Natural killer cell treated with Interleukin-12 subunit alpha and Interleukin-12 subunit beta and Interleukin-15 and Interleukin-18, amount 100 ng/mL, for 72 hours (primary cell): Measurements from ENCODE around the gene ZER1. TPM values are rescaled to one million over a fixed set of nuclear protein-coding genes. Genes with fewer than 3 reads are reported as not detected.

Source experiments
- ATAC-seq, 2 donors: fragments of 150-1000 bp; cut with Tn5 transposase in 1 of 2; sonication (Bioruptor Pico), chemical (Tn5 transposase) in 1 of 2; 2 replicates each; pipeline ENCODE4 v1.10.0; 2021
- DNase-seq: peaks from one replicate; pipeline ENCODE4 v3.0.0; 2022; ENCODE audit warnings: low spot score
- H3K27ac Mint-ChIP-seq, 2 donors: 1 replicate in 1 of 2; 2 replicates in 1 of 2; pipeline ENCODE4 v1.8.0; 2022; ENCODE audit warnings: mixed read lengths in 2 of 2, mild to moderate bottlenecking in 1 of 2, moderate library complexity in 1 of 2
- H3K27me3 Mint-ChIP-seq, 2 donors: 1 replicate in 1 of 2; 2 replicates in 1 of 2; pipeline ENCODE4 v1.8.0; 2022; ENCODE audit warnings: mixed read lengths in 2 of 2
- H3K36me3 Mint-ChIP-seq: one replicate; pipeline ENCODE4 v1.8.0; 2022; ENCODE audit warnings: mixed read lengths
- H3K4me1 Mint-ChIP-seq, 2 donors: 1 replicate in 1 of 2; 2 replicates in 1 of 2; pipeline ENCODE4 v1.8.0; 2022; ENCODE audit warnings: low read depth in 2 of 2, mixed read lengths in 2 of 2, mild to moderate bottlenecking in 1 of 2
- H3K4me3 Mint-ChIP-seq: one replicate; pipeline ENCODE4 v1.8.0; 2022; ENCODE audit warnings: mixed read lengths
- H3K9me3 Mint-ChIP-seq: 2 replicates; pipeline ENCODE4 v1.8.0; 2022; ENCODE audit warnings: mixed read lengths
- total RNA-seq, 2 donors: library from RNA; stranded (reverse); gene quantifications; one replicate each; pipeline ENCODE4 v1.2.3, GENCODE V29; 2022

ZER1 gene
- total RNA-seq, 2 donors from 2014 or later: 21.5 to 22.4 TPM

DNA sequence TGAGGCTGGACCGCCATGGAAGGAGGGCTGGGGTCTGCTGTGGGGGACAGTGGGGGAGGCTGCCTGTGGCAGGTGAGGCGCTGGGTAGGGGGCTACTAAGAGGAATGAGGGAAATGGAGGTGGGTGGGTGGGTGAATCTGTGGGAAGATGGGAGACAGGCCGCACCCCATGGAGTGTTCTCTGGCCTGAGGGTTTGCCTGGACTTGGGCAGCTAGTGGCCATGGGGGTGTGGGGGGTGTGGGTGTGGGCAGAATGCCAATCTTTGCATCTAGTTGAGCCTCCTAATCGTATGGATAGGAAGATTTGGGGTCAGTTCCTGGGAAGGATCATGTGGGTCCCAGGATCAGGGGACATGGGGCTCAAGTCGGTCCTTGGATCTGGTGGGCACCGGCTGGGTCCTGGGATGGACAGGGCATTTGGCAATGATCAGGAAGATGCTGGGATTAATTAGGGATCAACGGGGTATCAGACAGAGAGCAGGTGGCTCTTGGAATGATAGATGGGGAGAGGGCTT lies 48.3 kb downstream of the ZER1 start:
- Mint-ChIP-seq H3K4me3 (peak overlapping the region; percentile 95), H3K27ac (peak overlapping the region; percentile 75 to 89)

DNA sequence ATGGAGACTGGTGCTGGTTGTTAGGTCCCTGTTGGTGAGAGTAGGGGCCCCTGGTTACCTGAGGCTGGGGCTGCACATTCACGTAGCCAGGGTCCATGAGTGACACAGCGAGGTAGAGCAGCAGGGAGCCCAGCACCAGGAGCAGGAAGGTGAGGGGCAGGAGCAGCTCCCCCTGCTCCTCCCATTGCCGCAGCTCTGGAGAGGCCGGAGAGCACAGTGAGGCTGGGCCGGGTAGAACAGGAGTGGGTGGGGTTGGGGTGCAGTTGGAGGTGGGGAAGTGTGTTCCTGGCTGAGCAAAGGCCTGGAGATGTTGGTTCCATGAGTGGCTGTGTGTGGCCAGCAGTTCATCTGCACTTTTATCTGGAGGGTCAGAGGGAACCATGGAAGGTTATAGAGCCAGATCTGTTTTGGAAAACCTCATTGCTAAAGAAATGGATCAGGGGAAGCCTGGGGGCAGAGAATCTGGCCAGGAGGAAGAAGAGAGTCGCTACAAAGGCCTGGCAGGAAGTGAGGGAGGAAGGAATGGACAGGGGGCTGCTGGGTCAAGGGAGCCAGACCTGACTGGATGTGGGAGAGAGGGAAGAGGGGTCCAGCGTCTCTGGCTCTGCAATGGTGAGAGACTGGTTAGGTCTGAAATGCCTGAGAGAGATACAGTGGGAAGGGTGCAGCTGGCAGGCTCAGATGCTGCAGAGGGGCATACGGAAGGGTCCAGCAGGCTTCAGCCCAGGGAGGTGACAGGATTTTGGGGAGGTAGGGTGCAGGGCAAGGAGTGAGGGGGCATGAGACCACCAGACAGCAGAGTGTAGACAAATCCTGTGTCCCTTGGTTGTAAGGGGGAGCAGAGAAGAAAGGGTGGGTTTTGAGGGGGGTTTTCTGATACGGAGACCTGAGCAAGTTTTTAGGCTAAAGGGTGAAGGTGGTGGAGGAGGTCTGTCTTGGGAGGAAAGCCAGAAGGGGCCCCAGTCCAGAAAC lies 49.1 kb downstream of the ZER1 start:
- Mint-ChIP-seq H3K27ac (peak overlapping the region; percentile 75 to 89), H3K36me3 (no peaks in the 10 kb centered on the region), H3K4me3 (peak overlapping the region; percentile 95), H3K9me3 (no peaks in the 10 kb centered on the region), H3K27me3 (no peaks in the 10 kb centered on the region), H3K4me1 (peaks cover 32 to 35% of the 10 kb centered on the region in 2 donors)
- ATAC-seq (no peak), DNase-seq (no peak)

More for the DNA sequence above, 48.3 kb downstream of the ZER1 start:
- peaks cover 32 to 35% of the 10 kb centered on the region in 2 donors for H3K4me1 Mint-ChIP-seq
- ATAC-seq (no peak), DNase-seq (no peak)
- no peaks in the 10 kb centered on the region for H3K27me3 Mint-ChIP-seq
- no peaks in the 10 kb centered on the region for H3K36me3 Mint-ChIP-seq
- H3K9me3 Mint-ChIP-seq: no peaks in the 10 kb centered on the region

DNA sequence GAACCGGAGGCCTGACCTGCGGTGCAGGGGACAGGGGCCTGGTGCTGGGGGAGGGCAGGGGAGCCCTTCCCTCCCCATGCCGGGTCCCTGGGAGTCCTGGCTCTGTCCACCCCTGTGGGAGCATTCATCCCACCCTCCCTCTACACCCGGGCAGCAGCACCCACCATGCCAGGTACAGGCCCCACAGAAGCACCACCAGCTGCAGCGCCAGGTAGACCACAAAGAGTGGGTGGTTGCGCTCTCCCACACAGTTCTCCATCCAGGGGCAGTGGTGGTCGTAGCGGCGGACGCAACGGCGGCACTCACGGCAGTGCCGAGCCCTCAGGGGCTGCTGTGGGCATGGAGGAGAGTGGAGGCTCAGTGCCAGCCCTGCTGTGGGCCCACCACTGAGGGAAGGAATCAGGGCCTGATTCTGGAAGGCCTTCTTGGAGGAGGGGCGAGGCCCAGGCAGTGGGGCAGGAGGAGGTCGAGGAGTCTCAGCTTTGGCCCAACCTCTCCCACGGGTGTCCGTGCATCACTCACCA lies 50.2 kb downstream of the ZER1 start:
- Mint-ChIP-seq H3K4me1 (peaks cover 32 to 35% of the 10 kb centered on the region in 2 donors), H3K9me3 (no peaks in the 10 kb centered on the region), H3K4me3 (no peak overlapping the region), H3K27me3 (no peaks in the 10 kb centered on the region), H3K36me3 (no peaks in the 10 kb centered on the region), H3K27ac (no peak overlapping the region)
- no peak for ATAC-seq
- DNase-seq: no peak

DNA sequence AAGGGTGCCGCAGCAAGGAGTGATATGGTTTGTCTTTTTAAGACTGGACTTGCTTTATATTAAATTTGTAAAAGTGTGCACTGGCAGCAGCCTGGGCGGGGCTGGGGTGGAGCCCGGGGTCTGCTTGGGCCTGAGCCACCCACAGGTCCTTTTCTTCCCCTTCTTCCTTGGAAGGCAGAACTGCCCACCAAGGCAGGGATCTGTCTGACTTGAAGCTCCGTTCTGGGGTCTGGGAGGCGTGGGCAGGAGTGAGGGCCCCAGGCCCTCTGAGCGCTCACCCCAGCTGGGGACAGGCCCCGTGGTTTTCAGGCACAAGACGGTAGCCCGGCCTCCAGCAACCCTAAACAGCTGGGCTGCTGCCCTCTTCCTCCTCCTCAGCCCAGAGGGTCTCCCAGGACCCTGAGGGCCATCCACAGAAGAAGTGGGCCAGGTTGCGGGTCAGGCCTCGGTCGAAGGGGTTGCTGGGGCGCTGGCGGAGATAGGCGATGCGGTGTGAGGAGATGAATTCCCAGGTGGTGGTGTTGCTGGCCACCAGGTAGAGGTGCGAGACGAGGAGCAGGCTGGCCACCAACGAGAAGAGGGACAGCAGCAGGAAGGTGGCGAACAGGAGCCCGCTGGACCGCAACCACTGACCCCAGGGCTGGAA lies 50.8 kb downstream of the ZER1 start:
- DNase-seq (no peak), ATAC-seq (no peak)
- no peaks in the 10 kb centered on the region for H3K9me3 Mint-ChIP-seq
- no peaks in the 10 kb centered on the region for H3K36me3 Mint-ChIP-seq
- no peaks in the 10 kb centered on the region for H3K27me3 Mint-ChIP-seq
- H3K4me3 Mint-ChIP-seq: peak overlapping the region; percentile 22
- H3K4me1 Mint-ChIP-seq: peaks cover 30 to 32% of the 10 kb centered on the region in 2 donors
- no peak overlapping the region for H3K27ac Mint-ChIP-seq

DNA sequence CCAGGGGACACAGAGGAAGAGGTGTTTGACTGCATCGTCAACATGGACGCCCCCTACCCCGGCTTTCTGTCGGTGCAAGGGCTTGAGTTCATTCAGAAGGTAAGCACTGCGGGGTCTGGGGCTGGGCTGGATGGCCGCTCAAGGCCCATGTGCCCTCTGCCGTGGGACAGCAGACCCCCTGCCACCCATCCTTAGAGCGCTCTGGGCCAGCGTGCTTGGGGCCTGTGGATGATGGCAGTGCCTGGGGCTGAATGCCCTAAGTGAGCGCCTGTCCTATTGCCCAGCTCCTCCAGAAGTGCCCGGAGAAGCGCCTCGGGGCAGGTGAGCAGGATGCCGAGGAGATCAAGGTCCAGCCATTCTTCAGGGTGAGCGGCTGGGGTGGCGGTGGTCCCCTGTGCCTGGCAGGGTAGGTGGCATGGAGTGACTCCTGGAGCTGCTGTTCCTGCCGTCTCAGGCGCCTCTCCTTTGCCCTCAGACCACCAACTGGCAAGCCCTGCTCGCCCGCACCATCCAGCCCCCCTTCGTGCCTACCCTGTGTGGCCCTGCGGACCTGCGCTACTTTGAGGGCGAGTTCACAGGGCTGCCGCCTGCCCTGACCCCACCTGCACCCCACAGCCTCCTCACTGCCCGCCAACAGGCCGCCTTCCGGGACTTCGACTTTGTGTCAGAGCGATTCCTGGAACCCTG lies 51.7 kb downstream of the ZER1 start:
- DNase-seq: no peak
- Mint-ChIP-seq H3K36me3 (no peaks in the 10 kb centered on the region), H3K27ac (no peak overlapping the region), H3K27me3 (no peaks in the 10 kb centered on the region), H3K9me3 (no peaks in the 10 kb centered on the region), H3K4me3 (no peak overlapping the region), H3K4me1 (peaks cover 25% of the 10 kb centered on the region in 2 donors)
- ATAC-seq: no peak

DNA sequence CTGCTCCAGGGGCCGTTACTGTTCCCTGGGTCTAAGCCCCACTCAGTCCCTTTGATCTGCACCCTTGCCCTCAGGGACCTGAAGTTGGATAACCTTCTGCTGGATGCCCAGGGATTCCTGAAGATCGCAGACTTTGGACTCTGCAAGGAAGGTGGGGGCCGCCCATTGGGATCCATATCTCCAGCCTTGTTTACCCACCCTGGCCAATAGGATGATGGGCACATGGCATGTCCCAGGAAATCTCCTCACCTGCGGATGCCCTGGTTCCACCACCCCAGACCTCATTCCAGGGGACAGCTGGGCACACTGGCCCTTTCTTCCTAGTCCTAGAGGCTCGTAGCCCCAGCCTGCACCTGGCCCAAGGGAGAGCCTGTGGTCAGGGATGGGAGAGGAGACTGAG lies 53.3 kb downstream of the ZER1 start:
- Mint-ChIP-seq H3K4me1 (peaks cover 13 to 14% of the 10 kb centered on the region in 2 donors), H3K27me3 (no peaks in the 10 kb centered on the region), H3K4me3 (no peak overlapping the region), H3K9me3 (no peaks in the 10 kb centered on the region), H3K36me3 (no peaks in the 10 kb centered on the region), H3K27ac (no peak overlapping the region)
- no peak for ATAC-seq
- DNase-seq: no peak

DNA sequence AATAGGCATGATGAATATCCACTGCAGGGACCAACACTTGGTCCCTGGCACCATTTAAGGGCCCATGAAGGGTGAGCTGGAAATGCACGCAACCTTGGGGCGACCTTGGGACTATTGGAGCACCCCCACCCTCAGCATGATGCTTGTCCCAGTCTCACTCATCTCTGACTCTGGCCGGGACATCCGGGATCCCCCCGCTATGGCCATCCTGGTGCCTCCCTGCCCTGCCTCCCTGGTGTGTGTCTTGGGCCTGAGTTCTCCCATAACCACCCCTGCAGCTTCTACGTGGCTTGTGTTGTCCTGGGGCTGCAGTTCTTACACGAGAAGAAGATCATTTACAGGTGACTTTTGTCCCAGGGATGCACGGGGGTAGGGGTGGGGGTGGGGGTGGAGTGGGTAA lies 53.7 kb downstream of the ZER1 start:
- H3K27ac Mint-ChIP-seq: no peak overlapping the region
- H3K4me3 Mint-ChIP-seq: no peak overlapping the region
- DNase-seq (no peak), ATAC-seq (no peak)
- H3K36me3 Mint-ChIP-seq: no peaks in the 10 kb centered on the region
- no peaks in the 10 kb centered on the region for H3K27me3 Mint-ChIP-seq
- H3K9me3 Mint-ChIP-seq: no peaks in the 10 kb centered on the region
- H3K4me1 Mint-ChIP-seq: peaks cover 9 to 10% of the 10 kb centered on the region in 2 donors

DNA sequence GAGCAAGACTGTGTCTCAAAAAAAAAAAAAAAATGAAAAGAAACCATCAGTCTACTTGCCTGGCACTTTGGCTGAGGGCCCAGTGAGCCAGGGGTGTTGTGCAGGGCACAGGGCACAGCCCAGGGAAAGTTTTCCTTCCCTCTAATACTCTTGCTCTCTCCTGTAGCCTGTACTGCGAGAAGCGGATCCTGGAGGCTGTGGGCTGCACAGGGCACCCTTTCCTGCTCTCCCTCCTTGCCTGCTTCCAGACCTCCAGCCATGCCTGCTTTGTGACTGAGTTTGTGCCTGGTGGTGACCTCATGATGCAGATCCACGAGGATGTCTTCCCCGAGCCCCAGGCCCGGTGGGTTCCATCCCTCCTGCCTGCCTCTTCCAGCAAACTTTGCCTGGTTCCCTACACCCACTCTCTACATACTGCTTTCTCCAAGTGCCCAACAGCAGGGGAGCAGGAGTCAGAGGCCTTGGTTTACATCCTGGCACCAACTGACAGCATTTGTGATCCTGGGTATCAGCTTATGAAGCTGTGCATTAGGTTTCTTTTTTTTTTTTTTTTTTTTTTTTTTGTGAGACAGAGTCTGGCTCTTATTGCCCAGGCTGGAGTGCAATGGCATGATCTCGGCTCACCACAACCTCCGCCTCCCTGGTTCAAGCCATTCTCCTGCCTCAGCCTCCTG lies 55.0 kb downstream of the ZER1 start:
- Mint-ChIP-seq H3K27ac (no peak overlapping the region), H3K27me3 (no peaks in the 10 kb centered on the region), H3K36me3 (no peaks in the 10 kb centered on the region), H3K4me3 (no peak overlapping the region), H3K9me3 (no peaks in the 10 kb centered on the region), H3K4me1 (no peaks in the 10 kb centered on the region)
- ATAC-seq (no peak), DNase-seq (no peak)

DNA sequence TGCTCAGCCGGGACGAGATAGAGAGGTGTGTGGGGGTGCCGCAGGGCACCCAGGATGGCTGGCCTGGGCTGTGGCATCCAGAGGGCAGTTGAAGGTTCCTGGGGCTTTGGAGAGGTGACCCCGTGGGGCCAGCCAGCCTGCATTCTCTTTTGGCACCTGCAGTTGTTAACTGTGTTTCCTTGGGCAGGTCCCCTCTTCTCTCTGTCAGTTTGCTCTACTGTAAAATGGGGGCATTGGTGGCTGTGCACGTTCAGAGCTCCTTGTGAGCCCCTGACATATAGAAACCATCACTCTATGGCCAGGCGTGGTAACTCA lies 56.3 kb downstream of the ZER1 start:
- Mint-ChIP-seq H3K9me3 (no peaks in the 10 kb centered on the region), H3K27me3 (no peaks in the 10 kb centered on the region), H3K36me3 (no peaks in the 10 kb centered on the region), H3K4me3 (no peak overlapping the region), H3K27ac (no peak overlapping the region), H3K4me1 (no peaks in the 10 kb centered on the region)
- no peak for ATAC-seq
- no peak for DNase-seq

DNA sequence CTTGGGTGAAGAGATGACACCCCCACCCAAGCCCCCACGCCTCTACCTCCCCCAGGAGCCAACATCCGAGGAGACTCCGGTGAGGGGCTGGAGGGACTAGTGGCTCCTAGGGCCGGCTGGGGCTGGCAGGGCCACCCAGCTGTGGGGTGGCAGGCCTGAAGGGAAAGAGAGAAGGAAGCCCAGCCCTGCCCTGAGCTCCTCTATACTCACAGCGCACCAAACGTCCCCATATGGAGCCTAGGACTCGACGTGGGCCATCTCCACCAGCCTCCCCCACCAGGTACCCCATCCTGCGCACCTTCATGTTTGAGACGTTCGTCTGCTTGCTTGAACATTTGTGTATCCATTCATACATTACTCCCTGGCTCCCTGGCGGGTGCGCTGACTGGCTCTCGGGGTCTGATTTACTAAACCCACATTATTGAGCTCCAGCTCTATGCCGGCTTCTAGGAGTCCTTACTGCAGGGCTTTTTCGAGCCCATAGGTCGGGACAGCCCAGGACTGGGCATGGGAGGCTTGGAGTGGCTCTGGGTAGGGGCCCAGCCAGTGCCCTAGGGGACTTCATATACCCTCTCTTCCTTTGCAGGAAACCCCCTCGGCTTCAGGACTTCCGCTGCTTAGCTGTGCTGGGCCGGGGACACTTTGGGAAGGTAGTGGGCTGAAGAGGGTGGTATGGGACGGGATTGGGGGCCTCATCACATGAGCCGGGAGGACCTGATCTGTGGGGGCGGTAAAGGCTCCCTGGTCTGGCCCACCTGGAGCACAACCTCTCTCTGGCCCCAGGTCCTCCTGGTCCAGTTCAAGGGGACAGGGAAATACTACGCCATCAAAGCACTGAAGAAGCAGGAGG lies 56.9 kb downstream of the ZER1 start:
- no peaks in the 10 kb centered on the region for H3K9me3 Mint-ChIP-seq
- no peak overlapping the region for H3K4me3 Mint-ChIP-seq
- DNase-seq (no peak), ATAC-seq (peak in 1 of 2 donors; percentile 25)
- H3K27ac Mint-ChIP-seq: no peak overlapping the region
- H3K27me3 Mint-ChIP-seq: no peaks in the 10 kb centered on the region
- no peaks in the 10 kb centered on the region for H3K36me3 Mint-ChIP-seq
- no peaks in the 10 kb centered on the region for H3K4me1 Mint-ChIP-seq

DNA sequence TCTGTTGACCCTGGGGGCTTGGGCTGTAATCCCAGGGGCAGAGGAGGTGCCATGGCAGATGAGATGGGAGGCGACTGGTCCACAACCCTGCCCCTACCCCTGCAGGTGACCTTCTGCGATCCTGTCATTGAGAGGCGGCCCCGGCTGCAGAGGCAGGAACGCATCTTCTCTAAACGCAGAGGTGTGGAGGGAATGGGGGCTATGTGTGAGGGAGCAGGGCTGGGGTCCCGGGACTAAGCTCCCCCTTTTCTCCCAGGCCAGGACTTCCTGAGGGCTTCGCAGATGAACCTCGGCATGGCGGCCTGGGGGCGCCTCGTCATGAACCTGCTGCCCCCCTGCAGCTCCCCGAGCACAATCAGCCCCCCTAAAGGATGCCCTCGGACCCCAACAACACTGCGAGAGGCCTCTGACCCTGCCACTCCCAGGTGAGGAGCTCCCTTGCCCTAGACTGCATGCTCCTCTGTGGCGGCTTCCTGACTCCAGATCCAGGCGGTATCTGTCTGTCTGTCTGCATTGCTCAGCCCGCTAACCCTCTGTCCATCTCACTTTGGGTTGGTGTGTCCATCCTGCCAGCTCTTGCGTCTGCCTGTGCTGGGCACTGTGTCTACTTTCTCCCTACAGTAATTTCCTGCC lies 57.7 kb downstream of the ZER1 start:
- Mint-ChIP-seq H3K4me1 (no peaks in the 10 kb centered on the region), H3K27me3 (no peaks in the 10 kb centered on the region), H3K4me3 (no peak overlapping the region), H3K27ac (no peak overlapping the region), H3K9me3 (no peaks in the 10 kb centered on the region), H3K36me3 (no peaks in the 10 kb centered on the region)
- ATAC-seq: no peak
- DNase-seq: no peak

DNA sequence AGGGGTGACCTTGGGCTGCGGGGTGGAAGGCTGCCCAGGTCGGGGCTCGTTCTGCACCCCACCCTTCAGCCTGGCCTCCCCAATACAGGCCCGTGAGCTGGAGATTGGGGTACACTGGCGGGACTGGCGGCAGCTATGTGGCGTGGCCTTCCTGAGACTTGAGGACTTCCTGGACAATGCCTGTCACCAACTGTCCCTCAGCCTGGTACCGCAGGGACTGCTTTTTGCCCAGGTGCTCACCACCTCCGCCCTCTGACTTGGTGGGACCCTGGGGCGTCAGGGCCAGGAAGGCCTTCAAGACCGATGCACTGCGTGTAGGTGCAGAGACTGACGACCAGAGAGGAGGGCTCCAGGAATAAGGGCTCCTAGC lies 58.3 kb downstream of the ZER1 start:
- Mint-ChIP-seq H3K4me1 (no peaks in the 10 kb centered on the region), H3K9me3 (no peaks in the 10 kb centered on the region), H3K36me3 (no peaks in the 10 kb centered on the region), H3K27me3 (no peaks in the 10 kb centered on the region), H3K27ac (no peak overlapping the region), H3K4me3 (no peak overlapping the region)
- no peak for DNase-seq
- ATAC-seq: no peak
